ENCODE results near the gene ALK. TPM values are rescaled to one million over a fixed set of nuclear protein-coding genes. Genes with fewer than 3 reads are reported as not detected.

The ALK gene
- total RNA-seq, 2 experiments from 2014 or later, result not detected

DNA sequence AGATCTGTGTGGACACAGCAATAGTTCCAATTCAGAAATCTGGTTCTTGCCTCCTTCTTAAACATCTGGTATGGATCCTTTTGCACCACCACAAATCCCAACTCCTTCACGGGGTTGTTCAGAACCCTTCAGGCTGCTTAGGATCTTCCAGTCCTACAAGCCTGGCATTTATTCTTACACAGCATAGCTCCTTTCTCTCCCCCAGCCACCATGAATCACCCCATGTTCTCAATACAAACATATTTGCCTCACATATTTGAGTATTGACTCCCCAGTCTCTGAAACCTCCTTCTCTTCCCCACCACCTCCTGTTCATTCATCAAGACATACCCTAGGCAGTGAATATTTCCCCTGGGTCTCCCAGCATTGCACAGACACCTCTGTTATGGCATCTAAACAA lies 155.2 kb downstream of the ALK start:
- DNase-seq, result no peak
- ChIA-PET CTCF (no interaction called here), POLR2A (no interaction called here)
- H3K27ac Mint-ChIP-seq, result no peak overlapping the region
- no peaks in the 10 kb centered on the region for H3K36me3 Mint-ChIP-seq (ENCODE audit: low read depth)
- intact Hi-C loops (cut with micrococcal nuclease), result no loop called here
- H3K9me3 Mint-ChIP-seq, result no peaks in the 10 kb centered on the region
- H3K4me3 Mint-ChIP-seq, result no peak overlapping the region
- TF ChIP-seq, protein P1, sequence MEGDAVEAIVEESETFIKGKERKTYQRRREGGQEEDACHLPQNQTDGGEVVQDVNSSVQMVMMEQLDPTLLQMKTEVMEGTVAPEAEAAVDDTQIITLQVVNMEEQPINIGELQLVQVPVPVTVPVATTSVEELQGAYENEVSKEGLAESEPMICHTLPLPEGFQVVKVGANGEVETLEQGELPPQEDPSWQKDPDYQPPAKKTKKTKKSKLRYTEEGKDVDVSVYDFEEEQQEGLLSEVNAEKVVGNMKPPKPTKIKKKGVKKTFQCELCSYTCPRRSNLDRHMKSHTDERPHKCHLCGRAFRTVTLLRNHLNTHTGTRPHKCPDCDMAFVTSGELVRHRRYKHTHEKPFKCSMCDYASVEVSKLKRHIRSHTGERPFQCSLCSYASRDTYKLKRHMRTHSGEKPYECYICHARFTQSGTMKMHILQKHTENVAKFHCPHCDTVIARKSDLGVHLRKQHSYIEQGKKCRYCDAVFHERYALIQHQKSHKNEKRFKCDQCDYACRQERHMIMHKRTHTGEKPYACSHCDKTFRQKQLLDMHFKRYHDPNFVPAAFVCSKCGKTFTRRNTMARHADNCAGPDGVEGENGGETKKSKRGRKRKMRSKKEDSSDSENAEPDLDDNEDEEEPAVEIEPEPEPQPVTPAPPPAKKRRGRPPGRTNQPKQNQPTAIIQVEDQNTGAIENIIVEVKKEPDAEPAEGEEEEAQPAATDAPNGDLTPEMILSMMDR (IDR thresholded peaks at IDR 0.05), result no peak
- ATAC-seq, result no peak
- H3K4me1 Mint-ChIP-seq (ENCODE audit: low read depth), result no peaks in the 10 kb centered on the region
- H3K27me3 Mint-ChIP-seq, result peaks cover 6% of the 10 kb centered on the region

DNA sequence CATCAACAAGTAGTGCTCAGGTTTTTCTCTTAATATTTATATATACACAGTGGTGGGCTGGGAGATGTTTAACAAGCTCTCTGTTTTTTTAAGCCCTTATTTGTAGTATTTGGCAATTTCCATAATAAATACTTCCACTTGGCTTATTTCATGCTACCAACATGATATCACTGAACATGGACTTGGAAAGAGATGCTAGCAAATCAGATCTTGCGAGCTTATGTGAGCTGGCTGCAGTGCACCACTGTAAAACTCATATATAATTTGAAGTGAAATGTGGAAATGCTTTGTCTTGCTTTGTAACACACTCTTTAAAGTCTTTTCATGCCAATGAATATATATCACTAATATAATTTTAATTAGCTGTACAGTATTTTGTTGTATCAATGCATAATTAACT lies 155.7 kb downstream of the ALK start:
- no peak overlapping the region for H3K4me3 Mint-ChIP-seq
- DNase-seq (no peak), ATAC-seq (no peak)
- H3K9me3 Mint-ChIP-seq, result no peaks in the 10 kb centered on the region
- H3K36me3 Mint-ChIP-seq (ENCODE audit: low read depth), result no peaks in the 10 kb centered on the region
- ChIA-PET CTCF (no interaction called here), POLR2A (no interaction called here)
- intact Hi-C loops (cut with micrococcal nuclease), result no loop called here
- H3K27ac Mint-ChIP-seq, result no peak overlapping the region
- TF ChIP-seq, protein P1 (IDR thresholded peaks at IDR 0.05), result no peak
- peaks cover 2% of the 10 kb centered on the region for H3K27me3 Mint-ChIP-seq
- no peaks in the 10 kb centered on the region for H3K4me1 Mint-ChIP-seq (ENCODE audit: low read depth)

DNA sequence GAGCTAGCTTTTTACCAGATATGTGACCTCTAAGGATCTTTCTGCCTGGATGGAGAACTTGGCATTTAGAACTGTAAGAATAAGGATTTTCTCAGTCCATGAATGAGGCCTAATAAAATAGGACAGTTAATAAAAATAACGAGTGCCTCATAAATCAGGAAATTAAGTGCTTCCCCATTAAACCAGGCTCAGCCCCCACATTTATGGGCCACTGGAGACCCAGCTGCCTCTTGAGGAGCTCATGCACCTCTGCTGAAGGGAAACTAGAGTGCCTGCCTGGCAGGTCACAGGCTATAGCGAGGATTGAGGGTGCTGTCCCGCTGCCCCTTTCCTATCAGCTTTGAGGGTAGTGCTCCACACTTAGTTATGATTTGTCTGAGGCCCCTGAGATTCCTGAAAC lies 158.0 kb downstream of the ALK start:
- ChIA-PET POLR2A (no interaction called here), CTCF (no interaction called here)
- no peak overlapping the region for H3K4me3 Mint-ChIP-seq
- ATAC-seq, result no peak
- H3K27me3 Mint-ChIP-seq, result peaks cover 1% of the 10 kb centered on the region
- TF ChIP-seq, protein P1 (IDR thresholded peaks at IDR 0.05), result no peak
- no peaks in the 10 kb centered on the region for H3K4me1 Mint-ChIP-seq (ENCODE audit: low read depth)
- DNase-seq, result no peak
- H3K9me3 Mint-ChIP-seq, result no peaks in the 10 kb centered on the region
- intact Hi-C loops (cut with micrococcal nuclease), result no loop called here
- no peaks in the 10 kb centered on the region for H3K36me3 Mint-ChIP-seq (ENCODE audit: low read depth)
- H3K27ac Mint-ChIP-seq, result no peak overlapping the region

DNA sequence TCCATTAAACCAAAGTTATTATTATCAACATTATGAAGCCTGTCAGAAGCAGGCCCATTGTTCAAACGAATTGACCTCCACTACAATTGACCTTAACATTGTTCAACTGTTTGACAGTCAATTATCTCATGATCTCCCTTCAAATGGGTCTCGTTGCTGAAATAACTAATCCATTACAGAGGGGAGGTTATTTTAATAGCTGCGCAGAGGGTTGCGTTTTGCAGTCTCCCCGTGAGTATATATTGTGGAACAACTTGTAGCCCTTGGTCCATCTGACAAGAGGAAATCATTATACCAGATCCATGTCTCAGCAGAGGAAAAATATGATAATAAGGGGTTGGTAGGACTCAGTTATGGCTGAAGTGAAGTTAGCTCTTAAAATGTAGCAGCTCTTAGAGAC lies 159.1 kb downstream of the ALK start:
- intact Hi-C loops (cut with micrococcal nuclease), result no loop called here
- Mint-ChIP-seq H3K4me1 (ENCODE audit: low read depth) (no peaks in the 10 kb centered on the region), H3K27ac (no peak overlapping the region), H3K4me3 (no peak overlapping the region), H3K9me3 (no peaks in the 10 kb centered on the region), H3K36me3 (ENCODE audit: low read depth) (no peaks in the 10 kb centered on the region), H3K27me3 (no peaks in the 10 kb centered on the region)
- POLR2A ChIA-PET, result no interaction called here
- CTCF ChIA-PET, result no interaction called here
- DNase-seq (no peak), ATAC-seq (no peak)
- TF ChIP-seq, protein P1 (IDR thresholded peaks at IDR 0.05), result no peak

DNA sequence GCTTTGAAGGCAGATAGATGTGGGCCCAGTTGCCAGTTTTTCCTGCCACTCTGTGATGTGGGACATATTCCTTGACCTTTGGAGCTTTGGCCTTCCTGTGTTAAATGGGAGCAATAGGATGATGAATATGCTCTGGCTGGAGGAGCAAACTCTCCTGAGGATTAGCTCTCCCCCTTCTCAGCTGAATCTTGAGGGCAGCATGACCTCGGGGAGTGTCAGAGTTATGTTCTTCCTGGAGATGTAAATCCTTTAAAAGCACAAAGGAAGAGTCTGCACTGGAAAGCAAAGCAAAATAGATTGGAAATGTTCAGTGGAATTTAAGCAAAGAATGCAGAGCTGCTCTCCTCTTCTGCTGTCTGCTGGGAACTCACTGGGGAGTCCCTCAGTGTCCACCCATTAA lies 160.1 kb downstream of the ALK start:
- Mint-ChIP-seq H3K27me3 (no peaks in the 10 kb centered on the region), H3K27ac (no peak overlapping the region), H3K36me3 (ENCODE audit: low read depth) (no peaks in the 10 kb centered on the region), H3K9me3 (no peaks in the 10 kb centered on the region), H3K4me1 (ENCODE audit: low read depth) (no peaks in the 10 kb centered on the region), H3K4me3 (no peak overlapping the region)
- ChIA-PET POLR2A (no interaction called here), CTCF (no interaction called here)
- intact Hi-C loops (cut with micrococcal nuclease), result no loop called here
- DNase-seq (no peak), ATAC-seq (no peak)
- TF ChIP-seq, protein P1 (IDR thresholded peaks at IDR 0.05), result no peak
